BLaER1 (cell line): ENCODE results near the gene KMT5B.
A peak's percentile ranks its signal among the peaks of the same experiment; 100 is the strongest.

Experiments
- H3K27ac ChIP-seq: shearing (Covaris generic); formaldehyde crosslinking; 2 replicates; pipeline ENCODE4 v1.8.1; 2022
- H3K27me3 ChIP-seq: shearing (Covaris generic); formaldehyde crosslinking; 2 replicates; pipeline ENCODE4 v1.8.1; 2022
- H3K36me3 ChIP-seq: shearing (Covaris generic); formaldehyde crosslinking; 2 replicates; pipeline ENCODE4 v1.8.1; 2022
- H3K4me1 ChIP-seq: shearing (Covaris generic); formaldehyde crosslinking; 2 replicates; pipeline ENCODE4 v1.8.1; 2022
- H3K4me2 ChIP-seq: shearing (Covaris generic); formaldehyde crosslinking; 2 replicates; pipeline ENCODE4 v1.8.1; 2022
- H3K4me3 ChIP-seq: shearing (Covaris generic); formaldehyde crosslinking; 2 replicates; pipeline ENCODE4 v1.8.1; 2022
- H3K9ac ChIP-seq: shearing (Covaris generic); formaldehyde crosslinking; 2 replicates; pipeline ENCODE4 v1.8.1; 2022
- H3K9me3 ChIP-seq: shearing (Covaris generic); formaldehyde crosslinking; 2 replicates; pipeline ENCODE4 v1.8.1; 2022
- H4K20me1 ChIP-seq: shearing (Covaris generic); formaldehyde crosslinking; 2 replicates; pipeline ENCODE4 v1.8.1; 2022
- Cebpa-rat ChIP-seq: shearing (Covaris generic); IDR thresholded peaks from 2 replicates; pipeline ENCODE4 v1.8.1; 2022

The KMT5B gene

DNA sequence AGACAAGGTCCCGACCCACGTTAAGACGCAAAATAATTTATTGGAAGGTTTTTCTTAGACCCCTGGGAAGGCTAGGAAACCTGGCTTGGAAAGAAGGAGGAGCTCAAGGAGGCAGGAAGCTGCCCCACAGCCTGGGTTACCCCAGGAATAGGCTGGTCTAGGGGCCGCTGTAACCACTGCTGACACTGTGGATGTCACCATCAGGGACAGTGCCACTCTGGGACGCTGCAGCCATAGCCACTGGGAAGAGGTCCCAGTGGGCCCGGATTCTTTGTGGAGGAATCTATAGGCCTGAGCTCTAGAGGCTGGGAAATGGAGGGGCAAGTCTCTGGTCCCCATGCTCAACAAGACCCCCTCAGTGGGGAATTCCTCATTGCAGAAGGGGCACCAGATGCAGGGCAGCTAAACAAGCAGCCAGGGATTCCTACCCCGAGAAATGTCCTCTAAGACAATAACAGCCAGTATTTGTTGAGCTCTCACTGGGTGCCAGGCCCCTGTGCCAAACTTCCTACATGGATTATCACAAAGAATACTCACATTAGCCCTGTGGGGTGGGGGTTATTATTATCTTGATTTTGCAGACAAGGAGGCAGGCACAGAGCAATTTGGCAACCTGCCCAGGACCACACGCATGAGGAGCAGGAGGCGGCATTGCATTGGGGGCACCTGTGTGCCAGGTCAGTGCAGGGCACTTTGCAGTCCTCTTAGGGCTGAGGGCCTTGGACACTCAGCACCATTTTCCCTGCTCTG lies 72.4 kb downstream of the KMT5B start:
- Histone ChIP-seq H3K36me3 (no peaks in the 10 kb centered on the region), H4K20me1 (peaks cover 16% of the 10 kb centered on the region), H3K27ac (0 out of 2 replicates have a peak overlapping the region, but pooled peaks have one; percentile 49), H3K4me3 (peak overlapping the region; percentile 22), H3K4me1 (peaks cover 66% of the 10 kb centered on the region), H3K4me2 (peak overlapping the region; percentile 90), H3K27me3 (no peaks in the 10 kb centered on the region), H3K9ac (no peak overlapping the region), H3K9me3 (peaks cover 14% of the 10 kb centered on the region)
- TF ChIP-seq Cebpa-rat, result no peak

GRCh38 chr11:68138237-68138636 lies 74.9 kb downstream of the KMT5B start:
- Histone ChIP-seq H3K27me3 (no peaks in the 10 kb centered on the region), H3K4me2 (no peak overlapping the region), H3K27ac (no peak overlapping the region), H4K20me1 (peaks cover 16% of the 10 kb centered on the region), H3K4me3 (no peak overlapping the region), H3K9ac (no peak overlapping the region), H3K4me1 (peaks cover 42% of the 10 kb centered on the region), H3K36me3 (no peaks in the 10 kb centered on the region), H3K9me3 (peaks cover 38% of the 10 kb centered on the region)
- TF ChIP-seq Cebpa-rat, result no peak

GRCh38 chr11:68137833-68138232 lies 75.3 kb downstream of the KMT5B start:
- Histone ChIP-seq H3K36me3 (no peaks in the 10 kb centered on the region), H3K4me2 (no peak overlapping the region), H3K9ac (no peak overlapping the region), H4K20me1 (peaks cover 16% of the 10 kb centered on the region), H3K4me1 (peaks cover 38% of the 10 kb centered on the region), H3K9me3 (peaks cover 42% of the 10 kb centered on the region), H3K4me3 (no peak overlapping the region), H3K27me3 (no peaks in the 10 kb centered on the region), H3K27ac (no peak overlapping the region)
- no peak for TF ChIP-seq Cebpa-rat

DNA sequence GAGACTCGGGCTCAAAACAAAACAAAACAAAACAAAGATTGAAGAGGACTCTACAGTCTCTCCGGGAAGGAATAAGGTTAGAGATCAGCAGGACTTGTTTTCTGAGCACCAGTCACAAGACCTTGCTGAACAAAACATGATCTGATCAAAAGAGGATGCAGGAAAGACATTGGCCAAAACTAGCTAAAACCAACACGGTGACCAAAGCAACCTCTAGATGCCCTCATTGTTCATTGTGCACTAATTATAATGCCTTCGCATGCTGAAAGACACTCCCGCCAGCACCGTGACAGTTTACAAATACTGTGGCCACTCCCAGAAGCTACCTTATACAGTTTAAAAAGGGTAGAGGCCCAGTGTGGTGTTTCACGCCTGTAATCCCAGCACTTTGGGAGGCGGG lies 76.2 kb downstream of the KMT5B start:
- Histone ChIP-seq H3K4me2 (no peak overlapping the region), H3K27ac (no peak overlapping the region), H4K20me1 (peaks cover 15% of the 10 kb centered on the region), H3K4me3 (no peak overlapping the region), H3K4me1 (peaks cover 28% of the 10 kb centered on the region), H3K9me3 (peaks cover 51% of the 10 kb centered on the region), H3K9ac (no peak overlapping the region), H3K27me3 (no peaks in the 10 kb centered on the region), H3K36me3 (no peaks in the 10 kb centered on the region)
- no peak for TF ChIP-seq Cebpa-rat

GRCh38 chr11:68135161-68135560 lies 77.9 kb downstream of the KMT5B start:
- Histone ChIP-seq H3K9ac (no peak overlapping the region), H4K20me1 (no peaks in the 10 kb centered on the region), H3K36me3 (no peaks in the 10 kb centered on the region), H3K9me3 (peaks cover 67% of the 10 kb centered on the region), H3K27me3 (no peaks in the 10 kb centered on the region), H3K4me1 (peaks cover 11% of the 10 kb centered on the region), H3K4me3 (no peak overlapping the region), H3K4me2 (no peak overlapping the region), H3K27ac (no peak overlapping the region)
- no peak for TF ChIP-seq Cebpa-rat

- no peak for TF ChIP-seq Cebpa-rat
- Histone ChIP-seq H3K4me1 (no peaks in the 10 kb centered on the region), H3K4me2 (no peak overlapping the region), H4K20me1 (no peaks in the 10 kb centered on the region), H3K36me3 (no peaks in the 10 kb centered on the region), H3K27ac (no peak overlapping the region), H3K9me3 (peaks cover 81% of the 10 kb centered on the region), H3K27me3 (no peaks in the 10 kb centered on the region), H3K9ac (no peak overlapping the region), H3K4me3 (no peak overlapping the region)
Observed at GRCh38 chr11:68133761-68134160, 79.3 kb downstream of the KMT5B start.

- Histone ChIP-seq H3K27me3 (no peaks in the 10 kb centered on the region), H3K4me2 (no peak overlapping the region), H3K4me3 (no peak overlapping the region), H3K27ac (no peak overlapping the region), H3K9ac (no peak overlapping the region), H3K36me3 (no peaks in the 10 kb centered on the region), H3K4me1 (no peaks in the 10 kb centered on the region), H3K9me3 (peaks cover 64% of the 10 kb centered on the region), H4K20me1 (no peaks in the 10 kb centered on the region)
- no peak for TF ChIP-seq Cebpa-rat
Observed at GRCh38 chr11:68130121-68130520, 83.0 kb downstream of the KMT5B start.

DNA sequence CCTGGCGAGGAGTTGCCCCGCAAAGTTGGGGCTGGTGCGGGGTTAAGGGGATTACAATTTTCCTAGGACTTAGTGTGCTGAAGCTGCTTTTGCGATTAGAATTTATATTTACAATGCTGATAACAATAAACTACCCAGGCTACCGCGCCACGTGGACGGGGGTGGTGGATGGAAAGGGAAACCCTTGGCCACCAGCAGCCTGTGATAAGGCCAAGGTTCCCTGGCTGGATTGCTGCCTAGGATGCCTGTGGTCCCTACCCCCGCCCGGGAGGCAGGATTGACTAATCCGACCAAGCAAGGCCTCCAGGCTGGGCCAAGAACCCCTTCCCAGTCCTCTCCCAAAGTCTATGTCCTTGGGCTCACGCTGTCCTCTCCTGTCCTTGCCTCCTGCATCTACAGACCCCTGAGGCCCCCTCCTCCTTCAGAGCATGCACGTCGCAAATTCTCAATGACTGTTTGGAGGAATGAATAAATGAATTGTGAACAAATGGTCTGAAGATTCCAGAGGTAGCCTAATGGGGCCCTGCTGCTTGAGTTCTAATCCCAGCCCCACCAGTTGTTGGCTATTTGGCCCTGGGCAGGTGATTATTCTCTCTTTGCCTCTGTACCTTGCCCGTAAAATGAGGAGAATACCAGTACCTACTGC lies 84.3 kb downstream of the KMT5B start:
- no peaks in the 10 kb centered on the region for H3K4me1 ChIP-seq
- H3K4me3 ChIP-seq, result no peak overlapping the region
- peaks cover 51% of the 10 kb centered on the region for H3K9me3 ChIP-seq
- no peaks in the 10 kb centered on the region for H3K27me3 ChIP-seq
- H3K9ac ChIP-seq, result no peak overlapping the region
- no peak for TF ChIP-seq Cebpa-rat
- H3K27ac ChIP-seq, result no peak overlapping the region
- H4K20me1 ChIP-seq, result no peaks in the 10 kb centered on the region
- H3K4me2 ChIP-seq, result no peak overlapping the region
- no peaks in the 10 kb centered on the region for H3K36me3 ChIP-seq

DNA sequence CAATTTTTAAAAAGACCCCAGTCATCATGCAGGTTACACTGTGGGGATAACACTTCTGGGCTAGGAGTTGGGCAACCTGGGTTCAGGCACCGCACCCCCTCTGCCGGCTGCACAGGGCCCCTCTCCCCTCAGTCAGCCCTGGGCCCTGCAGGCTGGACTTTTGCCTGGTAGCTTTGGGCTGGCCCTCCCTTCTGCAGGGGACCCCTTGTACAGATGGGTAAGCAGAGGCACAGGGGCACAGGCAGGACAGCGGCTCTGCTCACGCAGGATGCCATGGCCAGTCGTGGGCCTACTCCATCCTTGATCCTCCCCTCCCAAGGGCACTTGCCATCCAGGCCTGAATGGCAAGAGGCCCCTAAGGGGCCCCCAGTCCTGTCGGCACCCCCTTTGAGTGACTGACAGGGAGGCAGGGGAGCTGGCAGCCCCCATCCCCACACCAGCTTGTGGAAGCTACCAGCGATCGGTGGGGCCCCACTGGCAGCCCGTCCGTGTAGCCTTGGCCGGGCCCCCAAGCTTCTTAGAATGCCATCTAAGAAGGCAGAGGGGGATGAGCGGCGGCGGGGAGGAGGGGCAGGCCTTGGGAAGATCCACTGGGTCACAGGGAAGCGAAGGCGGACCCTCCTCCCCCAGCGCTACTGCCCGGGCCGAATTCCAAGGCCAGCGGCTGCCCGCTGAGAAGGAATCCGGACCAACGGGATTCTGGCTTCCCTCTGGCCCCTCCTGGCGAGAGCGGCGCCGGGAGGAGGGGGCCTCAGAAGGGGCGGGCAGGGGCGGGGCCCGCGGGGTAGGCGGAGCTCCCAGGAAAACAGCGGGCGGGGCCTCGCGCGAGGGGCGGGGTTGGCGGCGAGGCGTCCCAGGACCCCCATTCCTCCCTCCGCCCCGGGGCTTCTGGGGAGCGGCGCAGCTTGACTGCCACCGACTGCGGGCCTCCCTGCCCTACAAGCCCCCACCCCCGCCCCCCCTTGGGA lies 85.1 kb downstream of the KMT5B start:
- no peak overlapping the region for H3K4me3 ChIP-seq
- H3K9ac ChIP-seq, result no peak overlapping the region
- H3K4me2 ChIP-seq, result no peak overlapping the region
- H4K20me1 ChIP-seq, result no peaks in the 10 kb centered on the region
- H3K27ac ChIP-seq, result no peak overlapping the region
- no peaks in the 10 kb centered on the region for H3K36me3 ChIP-seq
- peaks cover 42% of the 10 kb centered on the region for H3K9me3 ChIP-seq
- no peaks in the 10 kb centered on the region for H3K4me1 ChIP-seq
- H3K27me3 ChIP-seq, result no peaks in the 10 kb centered on the region
- no peak for TF ChIP-seq Cebpa-rat

GRCh38 chr11:68125164-68125563 lies 87.9 kb downstream of the KMT5B start:
- no peaks in the 10 kb centered on the region for H3K36me3 ChIP-seq
- peaks cover 16% of the 10 kb centered on the region for H3K9me3 ChIP-seq
- no peak overlapping the region for H3K9ac ChIP-seq
- H3K4me1 ChIP-seq, result peaks cover 10% of the 10 kb centered on the region
- no peak overlapping the region for H3K27ac ChIP-seq
- no peak for TF ChIP-seq Cebpa-rat
- H4K20me1 ChIP-seq, result peaks cover 3% of the 10 kb centered on the region
- H3K4me2 ChIP-seq, result no peak overlapping the region
- no peaks in the 10 kb centered on the region for H3K27me3 ChIP-seq
- H3K4me3 ChIP-seq, result no peak overlapping the region
